Mucosa of descending colon (tissue), 3 donors: ENCODE results near the gene VAV3. TPM values are rescaled to one million over a fixed set of nuclear protein-coding genes. Genes with fewer than 3 reads are reported as not detected.
"Not testable (repeated sequence)": the region's sequence is repeated elsewhere in the genome, so short reads cannot be mapped to it uniquely, and the experiment has no call there.

Experiments
- ATAC-seq: fragments of 200-7000 bp; cut with Tn5 transposase; one replicate; pipeline ENCODE4 v1.9.1; 2020; ENCODE audit warnings: mild to moderate bottlenecking, moderate library complexity
- DNase-seq, 3 donors: peaks; one replicate each; pipeline ENCODE4 v3.0.0-alpha.2; 2020
- H3K36me3 ChIP-seq: fragments of 200-600 bp; one replicate; pipeline ENCODE4 v1.8.0; 2021; ENCODE audit warnings: low read depth, mild to moderate bottlenecking
- H3K4me1 ChIP-seq: fragments of 200-600 bp; one replicate; pipeline ENCODE4 v1.8.0; 2021; ENCODE audit warnings: low read depth, mild to moderate bottlenecking
- H3K4me3 ChIP-seq: fragments of 200-600 bp; one replicate; pipeline ENCODE4 v1.8.0; 2021; ENCODE audit warnings: mild to moderate bottlenecking
- H3K9me3 ChIP-seq: fragments of 200-600 bp; one replicate; pipeline ENCODE4 v1.8.0; 2021; ENCODE audit warnings: mild to moderate bottlenecking
- CTCF ChIP-seq: fragments of 200-600 bp; IDR thresholded peaks from one replicate; pipeline ENCODE4 v1.8.0; 2022; ENCODE audit warnings: antibody characterized with exemption, mild to moderate bottlenecking
- intact Hi-C, 2 donors: fragments of 100-400 bp; cut with DNase I in 1 of 2; cut with micrococcal nuclease in 1 of 2; formaldehyde crosslinking; loops; one replicate each; pipeline versions ENCODE4 v1.11.0 to v1.11.1; 2022; cut with DNase I, micrococcal nuclease
- total RNA-seq, 3 donors: library from RNA; stranded (reverse); fragmentation: NEBNext Ultra II Directional in 2 of 3; extraction: Animal tissue kit (Norgen Biotek cat#: 25700) in 2 of 3; gene quantifications; one replicate each; pipeline versions ENCODE4 v1.2.1 to v1.2.4, GENCODE V29; 2021 to 2023
- donor health status: DM: no; HTN: no; CAD: no; lungs with moderate emphysema.
- donor health status: DM: no; HTN: no; CAD: no.
- donor health status: DM: no; HTN: yes; CAD: no.

The VAV3 gene
- total RNA-seq, 3 donors from 2014 or later, result 41.3 to 142 (median 101) TPM

GRCh38 chr1:107748531-107748930 is 216.4 kb downstream of the VAV3 start:
- no peak for TF ChIP-seq CTCF
- Histone ChIP-seq H3K9me3 (no peaks in the 10 kb centered on the region), H3K4me1 (no peaks in the 10 kb centered on the region), H3K4me3 (no peak overlapping the region), H3K36me3 (no peaks in the 10 kb centered on the region)
- DNase-seq (no peak), ATAC-seq (peak; percentile 59)
- intact Hi-C loops, result loop anchor here in 1 of 2 donors (10.0 kb wide), 1 partner anchor 214 kb away; no protein-coding TSS in a partner anchor

GRCh38 chr1:107741242-107741641 is 223.7 kb downstream of the VAV3 start:
- Histone ChIP-seq H3K4me3 (no peak overlapping the region), H3K4me1 (peaks cover 6% of the 10 kb centered on the region), H3K36me3 (no peaks in the 10 kb centered on the region), H3K9me3 (no peaks in the 10 kb centered on the region)
- no peak for ATAC-seq
- no peak for TF ChIP-seq CTCF
- intact Hi-C loops, result loop anchor here in 1 of 2 donors (10.0 kb wide), 1 partner anchor 206 kb away; no protein-coding TSS in a partner anchor
- DNase-seq, result no peak

- intact Hi-C loops, result loop anchor here in 1 of 2 donors (10.0 kb wide), 1 partner anchor 206 kb away; no protein-coding TSS in a partner anchor
Observed at GRCh38 chr1:107740579-107740978, 224.4 kb downstream of the VAV3 start.

GRCh38 chr1:107739651-107740050 is 225.3 kb downstream of the VAV3 start:
- Histone ChIP-seq H3K4me1 (peaks cover 6% of the 10 kb centered on the region), H3K36me3 (no peaks in the 10 kb centered on the region), H3K4me3 (no peak overlapping the region), H3K9me3 (no peaks in the 10 kb centered on the region)
- no peak for ATAC-seq
- intact Hi-C loops, result loop anchor here in 1 of 2 donors (10.0 kb wide), 1 partner anchor 205 kb away; no protein-coding TSS in a partner anchor
- no peak for TF ChIP-seq CTCF
- no peak for DNase-seq

More at GRCh38 chr1:107740579-107740978, 224.4 kb downstream of the VAV3 start:
- DNase-seq (no peak), ATAC-seq (no peak)
- TF ChIP-seq CTCF, result no peak
- peaks cover 6% of the 10 kb centered on the region for H3K4me1 ChIP-seq
- no peak overlapping the region for H3K4me3 ChIP-seq
- no peaks in the 10 kb centered on the region for H3K36me3 ChIP-seq
- no peaks in the 10 kb centered on the region for H3K9me3 ChIP-seq

GRCh38 chr1:107739201-107739600 is 225.8 kb downstream of the VAV3 start:
- ATAC-seq (peak; percentile 68), DNase-seq (peak in 1 of 3 donors; percentile 12)
- Histone ChIP-seq H3K4me1 (peaks cover 6% of the 10 kb centered on the region), H3K9me3 (no peaks in the 10 kb centered on the region), H3K4me3 (no peak overlapping the region), H3K36me3 (no peaks in the 10 kb centered on the region)
- intact Hi-C loops, result no loop called here
- TF ChIP-seq CTCF, result no peak

GRCh38 chr1:107733401-107733800 is 231.6 kb downstream of the VAV3 start:
- H3K9me3 ChIP-seq, DNase-seq, H3K36me3 ChIP-seq, H3K4me3 ChIP-seq, H3K4me1 ChIP-seq, intact Hi-C loops, ATAC-seq: not testable (repeated sequence)
